ENCODE results near the gene SLC23A2. TPM values are rescaled to one million over a fixed set of nuclear protein-coding genes. Genes with fewer than 3 reads are reported as not detected.

SLC23A2 gene
- polyA plus RNA-seq, 12 donors: 8.3 to 19.2 (median 11.4) TPM; not detected in 1

GRCh38 chr20:4904127-4904860, 97.0 kb downstream of the SLC23A2 start:
- no peak for DNase-seq

GRCh38 chr20:4902788-4903187, 98.5 kb downstream of the SLC23A2 start:
- DNase-seq: no peak

GRCh38 chr20:4901031-4901818, 100.1 kb downstream of the SLC23A2 start:
- DNase-seq: no peak

- no peak for DNase-seq
These were observed 102.7 kb downstream of the SLC23A2 start for GRCh38 chr20:4898282-4899244.

- DNase-seq: no peak
These were observed 103.7 kb downstream of the SLC23A2 start for GRCh38 chr20:4897600-4897999.

DNA sequence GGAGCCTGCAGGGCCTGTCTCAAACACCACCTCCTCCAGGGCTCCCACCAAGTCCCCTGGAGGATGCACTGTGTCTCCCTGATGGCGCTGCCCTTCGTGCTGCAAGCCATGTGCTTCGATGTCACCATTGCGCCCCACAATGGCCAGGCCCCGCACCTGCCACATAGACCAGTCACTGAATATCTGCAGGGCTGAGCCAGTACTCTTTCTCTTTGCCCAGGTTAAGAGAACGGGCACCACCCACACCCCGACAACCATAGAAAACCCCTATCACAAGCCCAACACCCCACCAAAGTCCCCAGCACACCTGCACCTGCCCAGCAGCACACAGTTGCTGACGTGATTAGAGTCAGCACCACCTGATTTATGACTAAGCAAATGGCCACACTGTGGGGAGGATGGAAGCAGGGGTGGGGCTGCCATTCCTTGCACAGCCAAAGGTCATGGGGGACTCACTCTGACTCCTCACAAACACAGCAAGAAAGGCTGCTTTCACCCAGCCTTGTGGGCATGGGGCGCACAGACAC, 104.3 kb downstream of the SLC23A2 start:
- DNase-seq: no peak

DNA sequence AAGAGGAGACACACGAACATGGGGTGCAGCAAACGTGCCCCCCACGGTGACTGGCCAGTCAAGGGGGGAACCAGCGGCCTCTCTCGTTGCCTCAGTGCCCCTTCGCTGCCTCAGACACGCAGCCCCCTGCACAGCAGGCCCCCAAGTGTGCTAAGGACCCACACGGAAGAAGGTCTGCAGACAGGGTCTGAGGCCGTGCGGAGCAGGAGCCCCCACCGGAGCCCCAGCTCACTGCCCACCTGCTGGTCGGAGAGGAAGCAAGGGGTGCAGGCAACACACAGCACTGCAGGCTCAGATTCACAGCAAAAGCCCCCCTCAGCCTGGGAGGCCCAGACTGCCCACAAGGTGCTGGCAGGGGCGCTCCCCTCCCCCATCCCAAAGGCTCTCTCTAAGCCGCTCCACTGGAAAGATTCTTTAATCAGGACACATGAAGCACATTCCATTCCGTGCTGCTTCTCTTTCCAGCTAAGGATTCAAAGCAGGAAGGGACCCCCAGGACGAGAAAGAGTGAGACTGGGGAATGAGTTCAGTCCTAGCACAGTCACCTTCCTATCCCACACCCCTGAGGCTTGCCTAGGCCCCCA, 105.1 kb downstream of the SLC23A2 start:
- DNase-seq: no peak

DNA sequence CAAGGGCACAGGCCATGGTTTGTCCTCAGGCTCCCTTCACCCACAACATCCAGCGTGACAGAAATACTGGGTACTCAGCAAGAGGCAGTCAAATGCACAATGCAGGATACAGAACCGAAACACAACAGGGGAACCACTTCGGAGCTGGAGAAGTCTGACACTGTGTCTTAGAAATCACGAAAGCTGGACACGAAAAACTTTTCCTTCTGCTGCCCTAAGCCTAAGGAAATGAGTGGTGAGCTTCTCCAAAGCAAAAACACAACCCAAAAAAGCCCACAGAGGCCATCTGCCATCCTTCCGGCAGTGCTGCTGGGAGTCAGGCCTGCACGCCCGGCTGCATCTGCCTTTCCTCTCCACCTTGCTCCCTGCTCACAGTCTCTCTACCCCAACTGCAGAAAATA, 106.3 kb downstream of the SLC23A2 start:
- DNase-seq: no peak

GRCh38 chr20:4894409-4894808, 106.9 kb downstream of the SLC23A2 start:
- DNase-seq: no peak

DNA sequence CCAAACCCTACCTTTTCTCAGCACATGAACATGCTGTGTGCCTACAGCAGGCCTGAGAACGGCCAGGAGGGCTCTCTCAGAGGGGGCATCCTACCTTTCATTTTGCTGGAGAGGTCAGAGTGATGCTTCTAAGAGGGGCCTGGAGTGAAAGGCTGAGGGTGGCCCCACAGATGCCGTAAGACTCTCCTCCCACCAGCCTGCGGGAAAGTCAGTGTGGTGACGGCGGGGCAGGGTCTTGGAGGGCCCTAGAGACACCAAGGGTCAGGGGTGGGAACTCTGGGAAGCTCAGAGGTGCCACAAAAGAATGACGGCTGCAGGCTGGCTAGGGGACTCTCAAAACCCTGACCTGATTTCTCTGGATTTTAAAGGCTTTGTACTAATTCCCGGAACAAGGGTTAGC, 107.6 kb downstream of the SLC23A2 start:
- no peak for DNase-seq

- no peak for DNase-seq
These were observed 109.3 kb downstream of the SLC23A2 start for GRCh38 chr20:4891997-4892396.

GRCh38 chr20:4891190-4891763, 110.0 kb downstream of the SLC23A2 start:
- DNase-seq: no peak

DNA sequence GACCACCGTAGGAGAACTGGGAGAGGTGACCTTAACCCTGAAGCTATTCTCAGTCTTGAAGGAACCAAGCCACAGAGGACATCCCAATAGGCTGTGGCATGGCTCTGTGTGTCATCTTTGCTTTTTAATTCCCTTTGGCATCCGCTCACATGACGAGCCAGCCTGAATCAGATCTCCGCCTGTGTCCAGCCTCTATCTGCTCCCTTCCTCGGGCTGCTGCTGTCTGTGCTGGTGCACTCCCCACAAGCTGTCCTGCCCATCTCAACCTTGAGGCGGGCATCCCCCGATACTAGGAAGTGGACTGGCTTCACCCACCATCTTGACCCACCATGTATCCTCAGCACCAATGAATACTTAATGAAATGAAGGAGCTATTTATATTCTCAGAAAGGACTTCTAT, 111.9 kb downstream of the SLC23A2 start:
- no peak for DNase-seq

DNA sequence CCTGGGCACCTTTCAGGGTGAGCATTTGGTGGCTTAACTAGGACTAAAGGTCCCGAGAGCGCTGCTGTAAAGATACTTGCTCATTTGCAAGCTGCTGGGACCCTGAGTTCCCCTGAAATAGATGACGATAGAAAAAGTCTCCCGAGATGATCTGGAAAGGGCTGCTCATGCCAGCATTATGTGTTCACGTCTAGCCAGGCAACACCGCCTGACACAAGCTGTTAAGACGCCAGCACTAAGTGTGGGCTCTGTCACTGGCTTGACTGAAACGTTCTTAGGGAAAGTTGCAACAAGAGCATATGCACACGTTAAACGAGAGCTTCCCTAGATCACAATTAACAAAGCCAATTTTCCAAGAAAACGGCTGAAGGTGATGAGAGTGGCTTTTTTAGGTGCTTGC, 113.7 kb downstream of the SLC23A2 start:
- no peak for DNase-seq

DNA sequence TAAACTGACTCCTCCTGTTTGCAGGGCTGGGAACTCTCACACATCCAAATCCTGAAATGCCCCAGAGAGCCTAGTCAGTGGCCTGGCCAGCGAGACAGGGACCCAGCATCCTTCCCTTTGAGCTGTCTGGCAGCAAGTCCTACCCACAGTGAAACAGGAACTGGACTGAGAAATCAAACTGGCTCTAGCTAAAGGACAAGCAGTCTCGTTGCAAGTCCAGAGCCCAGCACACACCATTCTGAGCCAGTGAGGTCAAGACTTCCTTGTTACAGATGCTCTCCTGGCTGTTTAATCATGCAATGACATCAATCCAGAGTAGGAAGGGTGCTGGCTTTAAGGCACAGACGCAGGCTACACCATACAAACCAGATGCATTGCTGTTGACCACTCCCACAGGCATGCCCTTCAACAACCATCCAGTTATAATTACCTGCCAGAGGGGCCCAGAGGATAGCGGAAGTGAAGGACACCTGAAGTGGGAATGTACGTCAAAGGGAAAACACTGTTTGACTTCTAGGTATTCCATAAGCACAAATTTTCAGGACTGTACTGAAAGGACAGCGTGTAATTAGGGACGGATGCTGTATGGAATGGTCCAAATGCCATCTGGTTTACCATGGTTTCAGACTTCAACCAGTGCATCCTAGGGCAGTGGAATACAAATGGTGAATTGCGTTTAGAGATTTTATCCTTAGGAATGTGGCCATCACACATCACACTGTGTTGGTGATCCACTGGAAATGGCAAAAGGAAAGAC, 114.4 kb downstream of the SLC23A2 start:
- no peak for DNase-seq

DNA sequence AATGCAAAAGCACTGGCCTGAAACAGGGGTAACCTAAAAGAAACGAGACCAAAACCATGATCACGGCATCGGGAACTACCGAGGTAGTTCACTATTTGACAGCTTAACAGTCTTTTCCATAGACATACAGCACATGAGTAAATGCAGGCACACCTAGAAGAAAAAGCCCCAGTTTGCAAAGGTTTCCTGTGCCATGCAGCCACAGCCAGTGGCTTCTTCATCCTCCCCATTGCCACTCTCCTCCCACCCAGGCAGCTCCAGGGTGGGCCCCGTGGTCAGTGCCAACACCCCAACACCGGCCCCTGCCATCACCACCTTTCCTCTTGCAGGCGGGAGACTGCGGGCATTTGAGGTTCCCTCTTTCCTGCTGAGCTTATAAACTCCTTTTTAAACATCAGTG, 115.4 kb downstream of the SLC23A2 start:
- no peak for DNase-seq

- no peak for DNase-seq
These were observed 117.8 kb downstream of the SLC23A2 start for GRCh38 chr20:4883546-4883945.

- DNase-seq: no peak
These were observed 118.3 kb downstream of the SLC23A2 start for GRCh38 chr20:4883051-4883450.

GRCh38 chr20:4881006-4881730, 120.1 kb downstream of the SLC23A2 start:
- DNase-seq: no peak

- DNase-seq: no peak
These were observed 121.3 kb downstream of the SLC23A2 start for GRCh38 chr20:4880051-4880450.

All from muscle of arm (tissue), 12 donors.